ENCODE results near the gene PMS1.
"Not testable (repeated sequence)": the region's sequence is repeated elsewhere in the genome, so short reads cannot be mapped to it uniquely, and the experiment has no call there.

The PMS1 gene

GRCh38 chr2:189834059-189834458 lies 49.8 kb downstream of the PMS1 start:
- no peaks in the 10 kb centered on the region for H3K4me1 Mint-ChIP-seq (ENCODE audit: low read depth)
- no peak overlapping the region for H3K4me3 Mint-ChIP-seq
- H3K9me3 Mint-ChIP-seq: no peaks in the 10 kb centered on the region
- no peak overlapping the region for H3K27ac Mint-ChIP-seq
- H3K36me3 Mint-ChIP-seq (ENCODE audit: low read depth): peaks cover 7% of the 10 kb centered on the region
- H3K27me3 Mint-ChIP-seq (ENCODE audit: low read depth): no peaks in the 10 kb centered on the region

GRCh38 chr2:189834642-189835041 lies 50.4 kb downstream of the PMS1 start:
- H3K27ac Mint-ChIP-seq; H3K4me3 Mint-ChIP-seq; H3K36me3 Mint-ChIP-seq (ENCODE audit: low read depth); H3K27me3 Mint-ChIP-seq (ENCODE audit: low read depth); H3K9me3 Mint-ChIP-seq; H3K4me1 Mint-ChIP-seq (ENCODE audit: low read depth): not testable (repeated sequence)

- Mint-ChIP-seq H3K4me3 (no peak overlapping the region), H3K9me3 (no peaks in the 10 kb centered on the region), H3K36me3 (ENCODE audit: low read depth) (peaks cover 7% of the 10 kb centered on the region), H3K4me1 (ENCODE audit: low read depth) (peaks cover 3% of the 10 kb centered on the region), H3K27ac (no peak overlapping the region), H3K27me3 (ENCODE audit: low read depth) (no peaks in the 10 kb centered on the region)
Measured at GRCh38 chr2:189835855-189836558, 51.8 kb downstream of the PMS1 start.

- peaks cover 7% of the 10 kb centered on the region for H3K36me3 Mint-ChIP-seq (ENCODE audit: low read depth)
- no peaks in the 10 kb centered on the region for H3K27me3 Mint-ChIP-seq (ENCODE audit: low read depth)
- no peak overlapping the region for H3K4me3 Mint-ChIP-seq
- no peak overlapping the region for H3K27ac Mint-ChIP-seq
- H3K9me3 Mint-ChIP-seq: no peaks in the 10 kb centered on the region
- H3K4me1 Mint-ChIP-seq (ENCODE audit: low read depth): peaks cover 6% of the 10 kb centered on the region
Measured at GRCh38 chr2:189836644-189837043, 52.4 kb downstream of the PMS1 start.

GRCh38 chr2:189837326-189837725 lies 53.1 kb downstream of the PMS1 start:
- no peak overlapping the region for H3K4me3 Mint-ChIP-seq
- no peaks in the 10 kb centered on the region for H3K27me3 Mint-ChIP-seq (ENCODE audit: low read depth)
- H3K4me1 Mint-ChIP-seq (ENCODE audit: low read depth): peaks cover 6% of the 10 kb centered on the region
- H3K27ac Mint-ChIP-seq: no peak overlapping the region
- H3K36me3 Mint-ChIP-seq (ENCODE audit: low read depth): peaks cover 9% of the 10 kb centered on the region
- H3K9me3 Mint-ChIP-seq: no peaks in the 10 kb centered on the region

- Mint-ChIP-seq H3K36me3 (ENCODE audit: low read depth) (peaks cover 6% of the 10 kb centered on the region), H3K27ac (no peak overlapping the region), H3K4me3 (no peak overlapping the region), H3K9me3 (no peaks in the 10 kb centered on the region), H3K27me3 (ENCODE audit: low read depth) (no peaks in the 10 kb centered on the region), H3K4me1 (ENCODE audit: low read depth) (peaks cover 6% of the 10 kb centered on the region)
Measured at GRCh38 chr2:189841019-189841418, 56.8 kb downstream of the PMS1 start.

GRCh38 chr2:189848276-189848675 lies 64.0 kb downstream of the PMS1 start:
- H3K4me3 Mint-ChIP-seq: no peak overlapping the region
- no peak overlapping the region for H3K27ac Mint-ChIP-seq
- H3K36me3 Mint-ChIP-seq (ENCODE audit: low read depth): peaks cover 3% of the 10 kb centered on the region
- H3K9me3 Mint-ChIP-seq: no peaks in the 10 kb centered on the region
- no peaks in the 10 kb centered on the region for H3K4me1 Mint-ChIP-seq (ENCODE audit: low read depth)
- H3K27me3 Mint-ChIP-seq (ENCODE audit: low read depth): no peaks in the 10 kb centered on the region

GRCh38 chr2:189849550-189849949 lies 65.3 kb downstream of the PMS1 start:
- H3K36me3 Mint-ChIP-seq (ENCODE audit: low read depth): peaks cover 4% of the 10 kb centered on the region
- H3K9me3 Mint-ChIP-seq: no peaks in the 10 kb centered on the region
- no peaks in the 10 kb centered on the region for H3K4me1 Mint-ChIP-seq (ENCODE audit: low read depth)
- H3K27ac Mint-ChIP-seq: no peak overlapping the region
- H3K4me3 Mint-ChIP-seq: no peak overlapping the region
- no peaks in the 10 kb centered on the region for H3K27me3 Mint-ChIP-seq (ENCODE audit: low read depth)

GRCh38 chr2:189851174-189851826 lies 67.0 kb downstream of the PMS1 start:
- Mint-ChIP-seq H3K27me3 (ENCODE audit: low read depth) (no peaks in the 10 kb centered on the region), H3K4me1 (ENCODE audit: low read depth) (no peaks in the 10 kb centered on the region), H3K27ac (no peak overlapping the region), H3K9me3 (no peaks in the 10 kb centered on the region), H3K4me3 (no peak overlapping the region), H3K36me3 (ENCODE audit: low read depth) (peaks cover 7% of the 10 kb centered on the region)

GRCh38 chr2:189854187-189854586 lies 69.9 kb downstream of the PMS1 start:
- Mint-ChIP-seq H3K36me3 (ENCODE audit: low read depth) (peaks cover 11% of the 10 kb centered on the region), H3K9me3 (no peaks in the 10 kb centered on the region), H3K27me3 (ENCODE audit: low read depth) (no peaks in the 10 kb centered on the region), H3K27ac (no peak overlapping the region), H3K4me1 (ENCODE audit: low read depth) (no peaks in the 10 kb centered on the region), H3K4me3 (no peak overlapping the region)

GRCh38 chr2:189854940-189855339 lies 70.7 kb downstream of the PMS1 start:
- H3K27me3 Mint-ChIP-seq (ENCODE audit: low read depth): no peaks in the 10 kb centered on the region
- H3K4me1 Mint-ChIP-seq (ENCODE audit: low read depth): no peaks in the 10 kb centered on the region
- no peak overlapping the region for H3K27ac Mint-ChIP-seq
- no peaks in the 10 kb centered on the region for H3K9me3 Mint-ChIP-seq
- H3K36me3 Mint-ChIP-seq (ENCODE audit: low read depth): peaks cover 10% of the 10 kb centered on the region
- H3K4me3 Mint-ChIP-seq: no peak overlapping the region

GRCh38 chr2:189858291-189858690 lies 74.0 kb downstream of the PMS1 start:
- H3K27me3 Mint-ChIP-seq (ENCODE audit: low read depth): no peaks in the 10 kb centered on the region
- H3K4me1 Mint-ChIP-seq (ENCODE audit: low read depth): no peaks in the 10 kb centered on the region
- H3K9me3 Mint-ChIP-seq: no peaks in the 10 kb centered on the region
- no peak overlapping the region for H3K4me3 Mint-ChIP-seq
- peaks cover 21% of the 10 kb centered on the region for H3K36me3 Mint-ChIP-seq (ENCODE audit: low read depth)
- H3K27ac Mint-ChIP-seq: no peak overlapping the region

GRCh38 chr2:189860161-189860560 lies 75.9 kb downstream of the PMS1 start:
- H3K4me1 Mint-ChIP-seq (ENCODE audit: low read depth): no peaks in the 10 kb centered on the region
- H3K27ac Mint-ChIP-seq: no peak overlapping the region
- peaks cover 20% of the 10 kb centered on the region for H3K36me3 Mint-ChIP-seq (ENCODE audit: low read depth)
- H3K27me3 Mint-ChIP-seq (ENCODE audit: low read depth): no peaks in the 10 kb centered on the region
- H3K4me3 Mint-ChIP-seq: no peak overlapping the region
- H3K9me3 Mint-ChIP-seq: no peaks in the 10 kb centered on the region

GRCh38 chr2:189862751-189863150 lies 78.5 kb downstream of the PMS1 start:
- Mint-ChIP-seq H3K27me3 (ENCODE audit: low read depth) (no peaks in the 10 kb centered on the region), H3K4me3 (no peak overlapping the region), H3K4me1 (ENCODE audit: low read depth) (no peaks in the 10 kb centered on the region), H3K27ac (no peak overlapping the region), H3K36me3 (ENCODE audit: low read depth) (peaks cover 20% of the 10 kb centered on the region), H3K9me3 (no peaks in the 10 kb centered on the region)

- peaks cover 16% of the 10 kb centered on the region for H3K36me3 Mint-ChIP-seq (ENCODE audit: low read depth)
- no peak overlapping the region for H3K27ac Mint-ChIP-seq
- H3K4me3 Mint-ChIP-seq: no peak overlapping the region
- no peaks in the 10 kb centered on the region for H3K4me1 Mint-ChIP-seq (ENCODE audit: low read depth)
- H3K9me3 Mint-ChIP-seq: no peaks in the 10 kb centered on the region
- H3K27me3 Mint-ChIP-seq (ENCODE audit: low read depth): no peaks in the 10 kb centered on the region
Measured at GRCh38 chr2:189865826-189866225, 81.6 kb downstream of the PMS1 start.

All from T-helper 1 cell treated with Interleukin-12 subunit alpha and Interleukin-12 subunit beta and Interleukin-4 antibody, amounts not matched to agents 30 μg/mL and 1 μg/mL, for 36 hours (primary cell).